GM12864 (cell line): Measurements from ENCODE around the gene EEFSEC.

Experiments
- DNase-seq: peaks from one replicate; pipeline ENCODE4 v3.0.0-alpha.2; 2011; ENCODE audit warnings: low read depth
- H3K4me3 ChIP-seq: 2 replicates; pipeline ENCODE4 v1.5.1; 2011; ENCODE audit warnings: mild to moderate bottlenecking, low read depth, low read length, control low read depth
- TF ChIP-seq, protein P1 (sequence below): IDR thresholded peaks from 2 replicates; pipeline ENCODE4 v1.5.1; 2011; ENCODE audit warnings: low read depth, mild to moderate bottlenecking, moderate library complexity, low read length, control low read depth, inconsistent platforms; ENCODE audit errors: missing control alignments

EEFSEC gene

DNA sequence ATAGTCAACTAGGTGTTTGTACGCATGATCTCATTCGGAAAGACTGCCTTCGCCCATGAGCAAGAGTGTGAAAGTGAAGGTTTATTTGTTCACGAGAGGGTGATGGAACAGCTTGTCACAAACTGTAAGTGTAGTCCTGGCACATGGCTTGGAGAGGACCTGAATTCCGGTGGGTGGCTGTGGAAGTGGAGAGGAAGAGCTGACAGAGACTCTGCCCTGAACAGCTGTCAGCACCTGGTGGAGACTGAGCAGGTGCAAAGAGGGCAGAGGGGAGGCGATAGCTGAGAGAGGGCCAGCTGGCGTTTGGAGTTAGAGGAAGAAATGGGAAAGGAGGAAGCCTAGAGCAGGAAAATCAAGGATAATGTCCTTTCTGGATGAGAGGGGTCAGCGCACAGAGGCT, 155.7 kb downstream of the EEFSEC start:
- no peak for DNase-seq
- TF ChIP-seq, protein P1, sequence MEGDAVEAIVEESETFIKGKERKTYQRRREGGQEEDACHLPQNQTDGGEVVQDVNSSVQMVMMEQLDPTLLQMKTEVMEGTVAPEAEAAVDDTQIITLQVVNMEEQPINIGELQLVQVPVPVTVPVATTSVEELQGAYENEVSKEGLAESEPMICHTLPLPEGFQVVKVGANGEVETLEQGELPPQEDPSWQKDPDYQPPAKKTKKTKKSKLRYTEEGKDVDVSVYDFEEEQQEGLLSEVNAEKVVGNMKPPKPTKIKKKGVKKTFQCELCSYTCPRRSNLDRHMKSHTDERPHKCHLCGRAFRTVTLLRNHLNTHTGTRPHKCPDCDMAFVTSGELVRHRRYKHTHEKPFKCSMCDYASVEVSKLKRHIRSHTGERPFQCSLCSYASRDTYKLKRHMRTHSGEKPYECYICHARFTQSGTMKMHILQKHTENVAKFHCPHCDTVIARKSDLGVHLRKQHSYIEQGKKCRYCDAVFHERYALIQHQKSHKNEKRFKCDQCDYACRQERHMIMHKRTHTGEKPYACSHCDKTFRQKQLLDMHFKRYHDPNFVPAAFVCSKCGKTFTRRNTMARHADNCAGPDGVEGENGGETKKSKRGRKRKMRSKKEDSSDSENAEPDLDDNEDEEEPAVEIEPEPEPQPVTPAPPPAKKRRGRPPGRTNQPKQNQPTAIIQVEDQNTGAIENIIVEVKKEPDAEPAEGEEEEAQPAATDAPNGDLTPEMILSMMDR = no peak
- H3K4me3 ChIP-seq = no peak overlapping the region

GRCh38 chr3:128310286-128311058, 157.2 kb downstream of the EEFSEC start:
- no peak overlapping the region for H3K4me3 ChIP-seq
- TF ChIP-seq, protein P1 = no peak
- no peak for DNase-seq

DNA sequence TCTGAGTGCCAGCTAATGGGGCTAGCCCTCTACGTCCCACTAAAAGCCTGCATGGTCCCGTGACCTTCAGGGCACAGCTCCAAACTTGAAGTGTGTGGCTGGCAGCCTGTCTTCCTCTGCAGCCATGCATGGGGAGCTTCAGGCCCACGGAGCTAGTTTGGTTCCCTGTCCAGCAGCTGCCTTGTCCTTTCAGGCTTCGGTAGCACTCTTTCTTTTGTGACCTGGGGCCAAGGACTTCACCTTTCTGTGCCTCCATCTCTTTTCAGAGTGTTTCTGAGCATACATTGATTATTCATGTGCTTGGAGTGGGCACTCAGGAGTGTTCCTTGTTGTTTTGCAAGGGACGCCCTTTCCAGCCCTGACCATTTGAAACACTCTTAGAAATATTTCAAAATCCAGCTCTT, 158.2 kb downstream of the EEFSEC start:
- TF ChIP-seq, protein P1 = no peak
- H3K4me3 ChIP-seq = no peak overlapping the region
- no peak for DNase-seq

DNA sequence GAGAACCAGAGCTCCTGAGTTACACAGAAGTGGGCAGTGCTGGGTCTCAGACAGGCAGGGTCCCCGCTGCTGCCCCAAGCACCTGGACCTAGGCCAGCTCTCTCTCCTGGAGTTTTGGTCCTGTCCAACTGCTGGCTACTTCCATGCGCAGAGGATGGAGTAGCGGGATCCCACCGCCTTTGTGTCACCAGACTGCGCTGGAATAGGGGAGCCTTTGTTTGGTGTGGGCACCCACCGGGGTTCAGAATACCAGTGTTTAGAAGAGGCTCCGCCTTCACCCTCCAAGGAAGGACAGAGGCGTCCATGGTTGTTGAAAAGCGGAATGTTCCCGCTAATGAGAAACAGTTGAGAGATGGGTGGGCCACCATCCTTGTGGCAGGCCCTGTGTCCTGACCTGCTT, 159.0 kb downstream of the EEFSEC start:
- no peak for DNase-seq
- no peak overlapping the region for H3K4me3 ChIP-seq
- TF ChIP-seq, protein P1 = no peak

DNA sequence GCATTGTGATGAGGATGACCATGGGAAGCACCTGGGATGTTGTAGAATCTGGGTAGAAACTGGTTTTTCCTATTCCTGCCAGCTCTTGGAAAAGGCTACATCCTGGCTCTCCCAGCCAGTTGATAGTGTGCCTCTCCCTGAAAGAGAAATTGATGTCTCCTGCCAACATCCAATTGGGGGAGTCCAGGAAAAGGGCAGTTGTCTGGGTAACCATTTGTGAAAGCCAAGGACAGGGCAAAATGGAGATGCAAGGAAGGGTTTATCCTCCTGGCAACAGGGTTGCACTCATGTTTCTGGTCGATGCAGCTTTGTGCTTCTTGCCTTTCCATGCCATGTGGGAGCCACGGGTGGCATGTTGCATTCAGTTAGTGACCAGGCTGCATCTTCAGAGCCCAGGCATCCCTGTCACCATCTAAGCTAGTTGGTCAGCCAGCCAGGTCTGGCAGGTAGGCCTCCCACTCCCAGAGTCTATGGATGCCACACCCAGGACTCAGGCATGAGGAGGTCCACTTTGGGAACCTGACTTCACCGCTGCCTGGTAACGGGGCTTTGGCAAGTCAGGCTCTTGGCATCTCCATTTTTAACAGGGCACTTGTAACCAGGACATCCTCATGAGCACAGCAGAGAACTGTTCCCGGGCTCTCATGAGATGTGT, 159.9 kb downstream of the EEFSEC start:
- no peak for DNase-seq
- H3K4me3 ChIP-seq = no peak overlapping the region
- TF ChIP-seq, protein P1 = no peak

DNA sequence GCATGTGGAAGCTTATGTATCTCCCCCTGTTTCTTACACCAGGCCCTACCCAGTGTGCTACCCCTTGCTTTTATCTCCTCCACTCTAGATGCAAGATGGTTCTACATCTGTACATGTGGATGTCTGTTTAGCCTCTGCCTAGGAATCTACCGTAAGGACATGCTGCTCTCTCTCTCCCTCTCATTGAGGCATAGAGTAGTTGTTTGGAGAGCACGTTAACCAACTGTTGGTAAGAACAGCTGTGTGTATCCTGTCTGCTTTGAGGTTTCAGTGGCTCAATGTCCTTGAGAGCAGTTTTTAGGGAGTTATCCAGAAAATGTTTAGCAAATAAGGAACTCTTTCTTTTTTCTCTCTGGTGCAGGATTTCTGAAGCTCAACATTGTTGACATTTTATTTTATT, 160.7 kb downstream of the EEFSEC start:
- TF ChIP-seq, protein P1 = no peak
- H3K4me3 ChIP-seq = no peak overlapping the region
- DNase-seq = no peak
